Body of pancreas (tissue), 4 donors: ENCODE data around the gene TRMT1L. TPM values are rescaled to one million over a fixed set of nuclear protein-coding genes. Genes with fewer than 3 reads are reported as not detected.

ENCODE experiments used
- ATAC-seq: fragments of 150-250 bp; one replicate; pipeline ENCODE4 v1.9.1; 2016
- DNase-seq, 4 donors: peaks; one replicate each; pipeline ENCODE4 v3.0.0-alpha.2; 2019
- H3K27ac ChIP-seq, 4 donors: fragments of 200-600 bp; sonication (generic); 1 replicate in 3 of 4; 2 replicates in 1 of 4; pipeline versions ENCODE4 v1.5.1 to v1.6.1; 2016 to 2019; ENCODE audit warnings: mild to moderate bottlenecking in 1 of 4, mixed read lengths in 1 of 4, moderate library complexity in 1 of 4
- H3K27me3 ChIP-seq, 2 donors: fragments of 200-600 bp; sonication (generic); one replicate each; pipeline ENCODE4 v1.6.0; 2016; ENCODE audit warnings: mild to moderate bottlenecking in 1 of 2
- H3K36me3 ChIP-seq, 2 donors: fragments of 200-600 bp; sonication (generic); replicated peaks in 1 of 2; 2 replicates each; pipeline ENCODE4 v1.5.1; 2016; ENCODE audit warnings: low read depth in 2 of 2; ENCODE audit not compliant: insufficient read depth in 1 of 2
- H3K4me1 ChIP-seq: fragments of 200-600 bp; sonication (generic); one replicate; pipeline ENCODE4 v1.6.0; 2016
- H3K4me3 ChIP-seq, 2 donors: fragments of 200-600 bp; sonication (generic); 1 replicate in 1 of 2; 2 replicates in 1 of 2; pipeline ENCODE4 v1.5.1; 2016 to 2019
- H3K9me3 ChIP-seq, 3 donors: fragments of 200-600 bp; sonication (generic); 1 replicate in 2 of 3; 2 replicates in 1 of 3; pipeline ENCODE4 v1.5.1; 2016
- CTCF ChIP-seq, 7 experiments: fragments of 450-650 bp in 4 of 7; fragments of 200-600 bp in 3 of 7; sonication (generic) in 3 of 7; IDR thresholded peaks; one replicate each; pipeline ENCODE4 v1.5.1; 2016 to 2019; ENCODE audit warnings: antibody characterized with exemption in 7 of 7
- POLR2A ChIP-seq, 3 donors: fragments of 450-650 bp; IDR thresholded peaks; one replicate each; pipeline ENCODE4 v1.6.1; 2016; ENCODE audit warnings: antibody characterized with exemption in 3 of 3, mild to moderate bottlenecking in 2 of 3
- WGBS, 2 donors: methylation state at CpG; one replicate each; pipeline ENCODE4 v1.1.5; 2017; 5-methylcytosine and 5-hydroxymethylcytosine counted together
- intact Hi-C: fragments of 100-400 bp; cut with DNase I; formaldehyde crosslinking; loops from one replicate; pipeline ENCODE4 v1.15.1; 2023
- total RNA-seq, 2 donors: library from RNA; depleted of rRNA; stranded (reverse); fragments of >200 nt; gene quantifications; one replicate each; pipeline ENCODE4 v1.1.0, GENCODE V29; 2016

Gene TRMT1L
- total RNA-seq, 2 donors from 2014 or later: 10.5 to 10.9 TPM

- no peak for DNase-seq
- Histone ChIP-seq H3K27me3 (no peaks in the 10 kb centered on the region), H3K9me3 (no peaks in the 10 kb centered on the region), H3K36me3 (peaks cover 0 to 4% of the 10 kb centered on the region in 2 donors), H3K4me1 (no peaks in the 10 kb centered on the region), H3K4me3 (no peak overlapping the region), H3K27ac (no peak overlapping the region)
- no peak for ATAC-seq
- intact Hi-C loops: no loop called here
- no peak for TF ChIP-seq CTCF (IDR thresholded peaks at IDR 0.05)
- no peak for TF ChIP-seq POLR2A (IDR thresholded peaks at IDR 0.05)
- WGBS, 2 donors: 41 to 52% methylated on average over 1 of the region's 1 CpG
Observed at GRCh38 chr1:185166106-185166505, 9.4 kb upstream of the TRMT1L start.

GRCh38 chr1:185162491-185162890 is 5.7 kb upstream of the TRMT1L start:
- Histone ChIP-seq H3K36me3 (peaks cover 0 to 4% of the 10 kb centered on the region in 2 donors), H3K4me1 (peaks cover 12% of the 10 kb centered on the region), H3K9me3 (no peaks in the 10 kb centered on the region), H3K27me3 (no peaks in the 10 kb centered on the region), H3K4me3 (no peak overlapping the region), H3K27ac (no peak overlapping the region)
- ATAC-seq: no peak
- no peak for DNase-seq
- TF ChIP-seq POLR2A (IDR thresholded peaks at IDR 0.05): no peak
- no peak for TF ChIP-seq CTCF (IDR thresholded peaks at IDR 0.05)
- intact Hi-C loops: no loop called here
- 87 to 91% methylated on average over 4 of the region's 4 CpGs for WGBS, 2 donors

GRCh38 chr1:185159966-185160365 is 3.2 kb upstream of the TRMT1L start:
- Histone ChIP-seq H3K36me3 (peaks cover 0 to 1% of the 10 kb centered on the region in 2 donors), H3K27me3 (no peaks in the 10 kb centered on the region), H3K27ac (no peak overlapping the region), H3K4me1 (peaks cover 21% of the 10 kb centered on the region), H3K9me3 (no peaks in the 10 kb centered on the region), H3K4me3 (no peak overlapping the region)
- intact Hi-C loops: no loop called here
- ATAC-seq (no peak), DNase-seq (no peak)
- TF ChIP-seq POLR2A (IDR thresholded peaks at IDR 0.05): no peak
- no peak for TF ChIP-seq CTCF (IDR thresholded peaks at IDR 0.05)
- whole genome bisulfite sequencing, 2 donors: 87 to 90% methylated on average over 3 of the region's 3 CpGs

GRCh38 chr1:185158800-185159199 is 2.0 kb upstream of the TRMT1L start:
- H3K27ac ChIP-seq: no peak overlapping the region
- DNase-seq (peak in 1 of 4 donors; percentile 3), ATAC-seq (no peak)
- H3K4me3 ChIP-seq: no peak overlapping the region
- H3K36me3 ChIP-seq: no peaks in the 10 kb centered on the region
- H3K9me3 ChIP-seq: no peaks in the 10 kb centered on the region
- intact Hi-C loops: no loop called here
- WGBS, 2 donors: 48 to 50% methylated on average over 2 of the region's 2 CpGs
- TF ChIP-seq CTCF (IDR thresholded peaks at IDR 0.05) (no peak), POLR2A (IDR thresholded peaks at IDR 0.05) (no peak)
- peaks cover 30% of the 10 kb centered on the region for H3K4me1 ChIP-seq
- H3K27me3 ChIP-seq: no peaks in the 10 kb centered on the region

GRCh38 chr1:185157599-185158412 is 1.1 kb upstream of the TRMT1L start:
- Histone ChIP-seq H3K27ac (peak overlapping the region; percentile 95 to 100 (median 98)), H3K4me1 (peaks cover 33% of the 10 kb centered on the region), H3K4me3 (peak overlapping the region; percentile 63 to 84), H3K9me3 (no peaks in the 10 kb centered on the region), H3K36me3 (no peaks in the 10 kb centered on the region), H3K27me3 (no peaks in the 10 kb centered on the region)
- 1% methylated on average over 20 of the region's 20 CpGs for WGBS, 2 donors
- peak in 1 of 4 donors; percentile 12 for DNase-seq
- TF ChIP-seq CTCF (IDR thresholded peaks at IDR 0.05): no peak
- peak in 1 of 3 donors; percentile 32 for TF ChIP-seq POLR2A (IDR thresholded peaks at IDR 0.05)
- no peak for ATAC-seq
- intact Hi-C loops: no loop called here
